Measurements from ENCODE around the gene NKAIN2.
"Not testable (repeated sequence)": the region's sequence is repeated elsewhere in the genome, so short reads cannot be mapped to it uniquely, and the experiment has no call there.

Gene NKAIN2

DNA sequence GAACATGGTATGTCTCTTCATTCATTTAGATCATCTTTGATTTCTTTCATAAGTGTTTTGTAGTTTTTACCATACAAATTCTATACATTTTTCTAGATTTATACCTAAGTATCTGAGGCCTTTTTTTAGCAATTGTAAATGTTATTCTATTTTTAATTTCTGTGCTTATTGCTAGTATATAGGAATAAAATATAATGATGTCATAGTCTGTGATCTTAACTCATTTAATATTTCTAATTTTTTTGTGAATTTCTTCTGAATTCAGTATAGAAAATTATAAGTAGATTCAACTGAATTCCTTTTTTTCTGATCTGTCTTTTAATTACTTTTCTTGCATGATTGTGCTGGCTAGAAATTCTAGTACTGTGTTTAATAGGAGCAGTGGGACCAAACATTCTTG lies 520.6 kb downstream of the NKAIN2 start:
- no peak for TF ChIP-seq CTCF (IDR thresholded peaks at IDR 0.05; ENCODE audit: low read depth, low read length)

GRCh38 chr6:124330197-124330596 lies 526.5 kb downstream of the NKAIN2 start:
- no peak for TF ChIP-seq CTCF (IDR thresholded peaks at IDR 0.05; ENCODE audit: low read depth, low read length)
- no peak for DNase-seq (ENCODE audit: extremely low read depth, low read depth)

More for the DNA sequence above, 520.6 kb downstream of the NKAIN2 start:
- no peak for DNase-seq (ENCODE audit: extremely low read depth, low read depth)

- TF ChIP-seq CTCF (IDR thresholded peaks at IDR 0.05; ENCODE audit: low read depth, low read length), result no peak
- no peak for DNase-seq (ENCODE audit: extremely low read depth, low read depth)
Observed at GRCh38 chr6:124334359-124334758, 530.7 kb downstream of the NKAIN2 start.

DNA sequence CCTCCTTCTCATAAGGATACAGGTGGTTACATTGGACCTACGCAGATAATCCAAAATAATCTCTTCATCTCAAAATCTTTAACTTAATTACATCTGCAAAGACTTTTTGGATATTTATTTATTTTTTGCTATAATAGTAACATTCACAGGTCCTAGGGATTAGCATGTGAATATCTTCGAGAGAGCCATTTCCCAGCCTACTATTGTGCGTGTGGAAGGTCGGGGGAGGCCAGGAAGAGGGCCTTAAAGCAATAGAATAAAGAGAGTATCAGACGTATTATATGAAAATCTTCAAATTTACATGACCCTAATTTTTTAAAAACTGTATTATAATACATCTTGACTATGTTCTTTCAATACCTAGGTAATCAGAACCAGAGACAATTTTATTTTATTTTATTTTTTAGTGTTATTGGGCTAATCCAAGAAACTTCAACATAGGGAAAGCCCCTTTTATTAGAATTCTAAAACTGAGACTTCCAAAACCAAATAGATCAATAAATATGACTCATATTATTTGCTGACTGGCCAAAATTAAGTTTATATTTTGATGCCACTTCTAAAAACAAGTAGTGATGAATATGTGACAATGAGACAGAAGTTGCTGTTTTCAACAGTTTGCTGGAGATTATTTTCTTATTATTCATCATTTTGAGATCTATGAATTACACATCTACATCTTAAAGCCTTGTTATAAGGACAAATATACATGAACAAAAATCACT lies 536.1 kb downstream of the NKAIN2 start:
- no peak for TF ChIP-seq CTCF (IDR thresholded peaks at IDR 0.05; ENCODE audit: low read depth, low read length)
- DNase-seq (ENCODE audit: extremely low read depth, low read depth), result no peak

- DNase-seq (ENCODE audit: extremely low read depth, low read depth), result not testable (repeated sequence)
Observed at GRCh38 chr6:124348339-124348738, 544.7 kb downstream of the NKAIN2 start.

- DNase-seq (ENCODE audit: extremely low read depth, low read depth), result no peak
- no peak for TF ChIP-seq CTCF (IDR thresholded peaks at IDR 0.05; ENCODE audit: low read depth, low read length)
Observed at GRCh38 chr6:124355146-124355545, 551.5 kb downstream of the NKAIN2 start.

DNA sequence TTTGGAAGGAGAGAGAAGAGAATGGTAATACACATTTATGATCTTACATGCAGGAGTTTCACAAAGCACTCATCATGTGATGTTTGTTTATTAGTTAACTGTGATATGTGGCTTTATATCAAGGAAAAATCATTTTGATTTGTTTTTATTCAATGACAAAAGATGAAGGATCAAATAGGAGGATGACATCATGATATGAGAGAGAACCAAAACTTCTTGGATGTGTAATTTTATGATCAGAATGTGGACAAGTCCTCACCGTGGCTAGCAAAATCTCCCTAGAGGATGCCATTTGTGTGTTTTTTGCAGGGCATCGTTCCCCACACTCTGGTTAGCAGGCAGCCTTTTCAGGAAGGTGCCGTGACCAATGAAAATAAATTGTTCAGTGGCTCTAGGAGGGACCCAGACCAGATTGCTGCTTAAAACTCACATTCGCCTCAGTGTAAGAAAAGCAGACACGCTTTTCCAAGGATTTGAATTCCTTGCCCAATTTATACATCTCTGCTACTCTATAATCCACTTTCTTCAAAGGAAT lies 552.7 kb downstream of the NKAIN2 start:
- no peak for TF ChIP-seq CTCF (IDR thresholded peaks at IDR 0.05; ENCODE audit: low read depth, low read length)

GRCh38 chr6:124356811-124357210 lies 553.1 kb downstream of the NKAIN2 start:
- TF ChIP-seq CTCF (IDR thresholded peaks at IDR 0.05; ENCODE audit: low read depth, low read length), result no peak
- no peak for DNase-seq (ENCODE audit: extremely low read depth, low read depth)

More for the DNA sequence above, 552.7 kb downstream of the NKAIN2 start:
- no peak for DNase-seq (ENCODE audit: extremely low read depth, low read depth)
